Panc1 (cell line): ENCODE results near the gene FRMPD2.

Source experiments
- CTCF ChIP-seq: fragments of 450-650 bp; IDR thresholded peaks from 2 replicates; pipeline ENCODE4 v1.5.1; 2017; ENCODE audit warnings: mild to moderate bottlenecking
- POLR2AphosphoS5 ChIP-seq: IDR thresholded peaks from 2 replicates; pipeline ENCODE4 v1.6.1; 2012; ENCODE audit warnings: mild to moderate bottlenecking, low read depth, low read length, moderate library complexity
- REST ChIP-seq, 2 experiments: IDR thresholded peaks; 2 replicates each; pipeline ENCODE4 v1.6.1; 2011 to 2012; ENCODE audit warnings: low read depth in 2 of 2, control low read depth in 1 of 2, low read length in 1 of 2, mild to moderate bottlenecking in 1 of 2, moderate library complexity in 1 of 2; ENCODE audit not compliant: insufficient read depth in 1 of 2
- SIN3A ChIP-seq: IDR thresholded peaks from 2 replicates; pipeline ENCODE4 v1.6.1; 2012; ENCODE audit warnings: low read depth, mild to moderate bottlenecking, low read length, moderate library complexity, borderline replicate concordance; ENCODE audit not compliant: insufficient read depth
- TCF7L2 ChIP-seq: IDR thresholded peaks from 2 replicates; pipeline ENCODE4 v1.6.1; 2011; ENCODE audit warnings: mild to moderate bottlenecking, low read depth, low read length, inconsistent platforms

GRCh38 chr10:48266528-48266927 lies 8.0 kb downstream of the FRMPD2 start:
- TF ChIP-seq REST (IDR thresholded peaks at IDR 0.05; ENCODE audit: insufficient read depth in 1 of 2, low read depth in 2 of 2, low read length in 1 of 2) = no peak
- no peak for TF ChIP-seq CTCF
- TF ChIP-seq TCF7L2 = no peak
- no peak for TF ChIP-seq POLR2AphosphoS5
- no peak for TF ChIP-seq SIN3A
